ENCODE results near the gene AMOT.

The AMOT gene

GRCh38 chrX:112799425-112799824 is 41.2 kb downstream of the AMOT start:
- DNase-seq (ENCODE audit: low read depth): no peak

GRCh38 chrX:112798736-112799135 is 41.9 kb downstream of the AMOT start:
- DNase-seq (ENCODE audit: low read depth): no peak

- no peak for DNase-seq (ENCODE audit: low read depth)
These were observed 50.7 kb downstream of the AMOT start for GRCh38 chrX:112789931-112790330.

- DNase-seq (ENCODE audit: low read depth): no peak
These were observed 54.6 kb downstream of the AMOT start for GRCh38 chrX:112786076-112786475.

- DNase-seq (ENCODE audit: low read depth): no peak
These were observed 55.3 kb downstream of the AMOT start for GRCh38 chrX:112785344-112785743.

GRCh38 chrX:112784692-112785091 is 55.9 kb downstream of the AMOT start:
- DNase-seq (ENCODE audit: low read depth): no peak

GRCh38 chrX:112779139-112779538 is 61.5 kb downstream of the AMOT start:
- no peak for DNase-seq (ENCODE audit: low read depth)

- DNase-seq (ENCODE audit: low read depth): no peak
These were observed 65.9 kb downstream of the AMOT start for GRCh38 chrX:112774651-112775293.

- no peak for DNase-seq (ENCODE audit: low read depth)
These were observed 66.5 kb downstream of the AMOT start for GRCh38 chrX:112774142-112774541.

- no peak for DNase-seq (ENCODE audit: low read depth)
These were observed 71.6 kb downstream of the AMOT start for GRCh38 chrX:112769034-112769433.

GRCh38 chrX:112768563-112768962 is 72.1 kb downstream of the AMOT start:
- no peak for DNase-seq (ENCODE audit: low read depth)

GRCh38 chrX:112766774-112767173 is 73.9 kb downstream of the AMOT start:
- DNase-seq (ENCODE audit: low read depth): no peak

GRCh38 chrX:112761242-112762207 is 79.1 kb downstream of the AMOT start:
- no peak for DNase-seq (ENCODE audit: low read depth)

- no peak for DNase-seq (ENCODE audit: low read depth)
These were observed 79.9 kb downstream of the AMOT start for GRCh38 chrX:112760697-112761096.

GRCh38 chrX:112759966-112760365 is 80.7 kb downstream of the AMOT start:
- DNase-seq (ENCODE audit: low read depth): no peak

GRCh38 chrX:112759512-112759911 is 81.1 kb downstream of the AMOT start:
- no peak for DNase-seq (ENCODE audit: low read depth)

GRCh38 chrX:112757946-112758345 is 82.7 kb downstream of the AMOT start:
- DNase-seq (ENCODE audit: low read depth): no peak

GRCh38 chrX:112753116-112753515 is 87.5 kb downstream of the AMOT start:
- no peak for DNase-seq (ENCODE audit: low read depth)

GRCh38 chrX:112751076-112751475 is 89.6 kb downstream of the AMOT start:
- DNase-seq (ENCODE audit: low read depth): no peak

GRCh38 chrX:112746812-112747595 is 93.6 kb downstream of the AMOT start:
- no peak for DNase-seq (ENCODE audit: low read depth)

GRCh38 chrX:112738347-112739033 is 102.1 kb downstream of the AMOT start:
- DNase-seq (ENCODE audit: low read depth): no peak

- no peak for DNase-seq (ENCODE audit: low read depth)
These were observed 104.3 kb downstream of the AMOT start for GRCh38 chrX:112736310-112736709.
